Fibroblast of skin of left biceps (primary cell): ENCODE data around the gene MRPL58.
"Not testable (repeated sequence)": the region's sequence is repeated elsewhere in the genome, so short reads cannot be mapped to it uniquely, and the experiment has no call there.

Experiments
- DNase-seq, 2 experiments: peaks; one replicate each; pipeline ENCODE4 v3.0.0-alpha.2; 2013; ENCODE audit warnings: low read depth in 2 of 2

MRPL58 gene

GRCh38 chr17:75012346-75013091 is at the start of gene MRPL58:
TSS of gene MRPL58 (plus strand) at chr17:75012670. CDS start at chr17:75012687, 17 bp downstream.
- DNase-seq = peak in 1 of 2 experiments; percentile 56

- no peak for DNase-seq
Measured at GRCh38 chr17:74963656-74964055, 48.8 kb upstream of the MRPL58 start.

GRCh38 chr17:74964246-74964761 is 48.2 kb upstream of the MRPL58 start:
- no peak for DNase-seq

GRCh38 chr17:74964988-74965622 is 47.4 kb upstream of the MRPL58 start:
- no peak for DNase-seq

GRCh38 chr17:74968361-74968780 is 44.1 kb upstream of the MRPL58 start:
- no peak for DNase-seq

- not testable (repeated sequence) for DNase-seq
Measured at GRCh38 chr17:74969501-74969900, 43.0 kb upstream of the MRPL58 start.

- no peak for DNase-seq
Measured at GRCh38 chr17:74970395-74970794, 42.1 kb upstream of the MRPL58 start.

GRCh38 chr17:74971069-74971841 is 41.2 kb upstream of the MRPL58 start:
- DNase-seq = no peak

GRCh38 chr17:74971842-74972106 is 40.7 kb upstream of the MRPL58 start:
- DNase-seq = no peak

- DNase-seq = no peak
Measured at GRCh38 chr17:74972107-74972972, 40.1 kb upstream of the MRPL58 start, which contains the start of gene HID1. TSS of gene HID1 (minus strand) at chr17:74972759. CDS start at chr17:74972656, 103 bp downstream.

- no peak for DNase-seq
Measured at GRCh38 chr17:74972973-74973328, 39.5 kb upstream of the MRPL58 start.

GRCh38 chr17:74975943-74976342 is 36.5 kb upstream of the MRPL58 start:
- DNase-seq = no peak

- DNase-seq = no peak
Measured at GRCh38 chr17:74977802-74978201, 34.7 kb upstream of the MRPL58 start.

GRCh38 chr17:74978240-74978639 is 34.2 kb upstream of the MRPL58 start:
- no peak for DNase-seq

- no peak for DNase-seq
Measured at GRCh38 chr17:74979408-74980146, 32.9 kb upstream of the MRPL58 start.

- no peak for DNase-seq
Measured at GRCh38 chr17:74981318-74981978, 31.0 kb upstream of the MRPL58 start.

- no peak for DNase-seq
Measured at GRCh38 chr17:74981979-74982662, 30.3 kb upstream of the MRPL58 start.

- not testable (repeated sequence) for DNase-seq
Measured at GRCh38 chr17:74982663-74983313, 29.7 kb upstream of the MRPL58 start.

GRCh38 chr17:74986206-74986576 is 26.3 kb upstream of the MRPL58 start:
- no peak for DNase-seq
